8988T (cell line): Measurements from ENCODE around the gene ZNF598.
"Not testable (repeated sequence)": the region's sequence is repeated elsewhere in the genome, so short reads cannot be mapped to it uniquely, and the experiment has no call there.

Experiments
- DNase-seq: peaks from one replicate; pipeline ENCODE4 v3.0.0; 2011

The ZNF598 gene

GRCh38 chr16:2027024-2028010 is 17.7 kb upstream of the ZNF598 start:
- no peak for DNase-seq

- peak; percentile 91 for DNase-seq
Measured at GRCh38 chr16:2026461-2027023, 16.9 kb upstream of the ZNF598 start, which contains the start of gene NHERF2. TSS of gene NHERF2 (plus strand) at chr16:2026902. CDS start at chr16:2027006, 104 bp downstream.

GRCh38 chr16:2025878-2026460 is 16.3 kb upstream of the ZNF598 start:
- no peak for DNase-seq

- no peak for DNase-seq
Measured at GRCh38 chr16:2025251-2025650, 15.6 kb upstream of the ZNF598 start.

- no peak for DNase-seq
Measured at GRCh38 chr16:2024032-2024420, 14.4 kb upstream of the ZNF598 start.

- DNase-seq: peak; percentile 97
Measured at GRCh38 chr16:2023092-2024031, 13.7 kb upstream of the ZNF598 start.

GRCh38 chr16:2022723-2023091 is 13.1 kb upstream of the ZNF598 start:
- no peak for DNase-seq

GRCh38 chr16:2019921-2020831 is 10.6 kb upstream of the ZNF598 start:
- DNase-seq: no peak

- no peak for DNase-seq
Measured at GRCh38 chr16:2019518-2019920, 9.9 kb upstream of the ZNF598 start, which contains the start of gene NPW. TSS of gene NPW (plus strand) at chr16:2019785.

GRCh38 chr16:2016407-2016922 is 6.8 kb upstream of the ZNF598 start:
- no peak for DNase-seq

GRCh38 chr16:2015947-2016208 is 6.3 kb upstream of the ZNF598 start:
- DNase-seq: no peak

GRCh38 chr16:2015117-2015946 is 5.7 kb upstream of the ZNF598 start:
- no peak for DNase-seq

- no peak for DNase-seq
Measured at GRCh38 chr16:2013527-2013926, 3.9 kb upstream of the ZNF598 start.

GRCh38 chr16:2011726-2012125 is 2.1 kb upstream of the ZNF598 start:
- DNase-seq: not testable (repeated sequence)

GRCh38 chr16:2009164-2009711 is 383 bp downstream of the ZNF598 start:
- no peak for DNase-seq

GRCh38 chr16:2008631-2009163 is 924 bp downstream of the ZNF598 start:
- no peak for DNase-seq

GRCh38 chr16:2008009-2008526 is 1.6 kb downstream of the ZNF598 start:
- DNase-seq: no peak

GRCh38 chr16:2007081-2007836 is 2.4 kb downstream of the ZNF598 start:
- no peak for DNase-seq

- no peak for DNase-seq
Measured at GRCh38 chr16:2006317-2006716, 3.3 kb downstream of the ZNF598 start.
